Stimulated activated CD8-positive, alpha-beta memory T cell treated with anti-CD3 and anti-CD28 coated beads, Interleukin-7, amount 100 ng/mL, for 48 hours (primary cell): ENCODE results near the gene SLC35E2B.

ENCODE experiments used
- DNase-seq, 2 donors: peaks; one replicate each; pipeline ENCODE4 v3.0.0-alpha.2; 2020; ENCODE audit warnings: low read depth in 1 of 2; ENCODE audit errors: extremely low read depth in 1 of 2

SLC35E2B gene

DNA sequence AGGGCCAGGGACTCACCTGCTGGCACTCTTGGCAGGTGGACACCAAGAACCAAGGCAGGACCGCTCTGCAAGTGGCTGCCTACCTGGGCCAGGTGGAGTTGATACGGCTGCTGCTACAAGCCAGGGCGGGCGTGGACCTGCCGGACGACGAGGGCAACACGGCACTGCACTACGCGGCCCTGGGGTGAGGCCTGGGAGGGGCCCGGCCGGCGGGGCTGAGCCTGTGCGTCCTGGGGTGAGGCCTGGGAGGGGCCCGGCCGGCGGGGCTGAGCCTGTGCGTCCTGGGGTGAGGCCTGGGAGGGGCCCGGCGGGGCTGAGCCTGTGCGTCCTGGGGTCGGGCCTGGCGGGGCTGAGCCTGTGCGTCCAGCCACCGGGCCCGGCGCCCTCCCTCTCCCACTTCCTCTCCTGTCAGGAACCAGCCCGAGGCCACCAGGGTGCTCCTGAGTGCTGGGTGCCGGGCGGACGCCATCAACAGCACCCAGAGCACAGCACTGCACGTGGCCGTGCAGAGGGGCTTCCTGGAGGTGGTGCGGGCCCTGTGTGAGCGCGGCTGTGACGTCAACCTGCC is 65.2 kb downstream of the SLC35E2B start:
- no peak for DNase-seq

DNA sequence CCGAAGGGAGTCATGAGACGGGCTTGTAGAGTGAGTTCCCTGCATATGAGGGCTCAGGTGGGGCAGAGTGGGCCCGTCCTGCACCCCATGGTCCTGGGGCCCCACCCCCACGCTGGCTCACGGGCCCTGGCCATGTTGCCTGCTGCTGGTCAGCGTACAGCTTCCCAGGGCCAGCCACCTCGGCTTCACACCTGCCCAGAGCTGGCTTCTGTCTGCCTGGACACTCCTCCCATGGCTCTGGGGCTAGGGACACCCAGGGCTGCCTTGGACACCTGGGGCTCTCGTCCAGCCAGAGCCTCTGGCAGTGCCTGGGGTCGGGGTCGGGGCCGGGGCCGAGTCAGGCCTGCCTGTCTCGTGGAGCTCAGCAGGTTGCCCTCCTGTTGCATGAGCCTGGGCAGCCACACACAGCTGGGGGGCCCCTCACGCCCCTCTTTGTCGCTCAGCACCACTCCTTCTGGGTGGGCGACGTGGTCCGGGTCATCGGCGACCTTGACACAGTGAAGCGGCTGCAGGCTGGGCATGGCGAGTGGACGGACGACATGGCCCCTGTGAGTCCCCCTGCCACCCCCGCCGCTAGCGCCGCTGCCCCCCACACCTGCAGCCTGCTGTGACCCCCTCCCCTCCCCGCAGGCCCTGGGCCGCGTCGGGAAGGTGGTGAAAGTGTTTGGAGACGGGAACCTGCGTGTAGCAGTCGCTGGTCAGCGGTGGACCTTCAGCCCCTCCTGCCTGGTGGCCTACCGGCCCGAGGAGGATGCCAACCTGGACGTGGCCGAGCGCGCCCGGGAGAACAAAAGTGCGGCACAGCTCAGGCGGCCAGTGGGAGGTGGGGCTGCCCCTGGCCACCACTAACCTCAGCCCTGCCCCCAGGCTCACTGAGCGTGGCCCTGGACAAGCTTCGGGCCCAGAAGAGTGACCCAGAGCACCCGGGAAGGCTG is 66.1 kb downstream of the SLC35E2B start:
- DNase-seq = no peak

DNA sequence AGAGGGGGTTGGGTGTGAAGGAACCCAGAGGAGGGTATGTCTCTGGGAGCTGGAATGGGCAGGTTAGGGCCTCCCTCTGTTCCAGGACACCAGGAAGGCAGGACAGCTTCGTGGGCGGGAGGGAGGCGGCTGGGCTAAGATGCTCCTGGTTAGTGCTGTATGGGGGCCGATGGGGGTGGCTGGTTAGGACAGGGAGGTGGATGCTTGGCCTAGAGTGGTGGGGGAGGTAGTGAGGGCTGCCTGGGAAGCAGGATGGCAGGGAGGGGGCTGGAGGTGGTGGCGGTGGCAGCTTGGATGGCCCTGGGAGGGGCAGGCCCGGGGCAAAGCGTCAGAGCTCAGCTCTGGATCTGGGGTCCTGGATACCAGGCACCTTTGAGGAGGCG is 66.8 kb downstream of the SLC35E2B start:
- DNase-seq = no peak

DNA sequence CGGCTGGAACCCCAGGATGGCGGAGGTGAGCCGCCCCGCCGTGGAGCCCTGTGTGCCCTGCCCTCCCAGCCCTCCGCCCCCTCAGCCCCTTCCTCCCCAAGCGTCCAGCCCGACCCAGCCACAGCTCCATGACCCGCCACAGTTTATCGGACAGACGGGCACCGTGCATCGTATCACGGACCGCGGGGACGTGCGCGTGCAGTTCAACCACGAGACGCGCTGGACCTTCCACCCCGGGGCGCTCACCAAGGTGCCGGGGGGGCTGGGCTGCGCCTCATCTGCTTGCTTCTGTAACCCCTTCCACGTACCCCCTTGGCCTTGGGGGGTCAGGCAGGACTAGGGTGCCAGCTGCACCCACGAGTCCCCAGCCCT is 67.2 kb downstream of the SLC35E2B start:
- no peak for DNase-seq

DNA sequence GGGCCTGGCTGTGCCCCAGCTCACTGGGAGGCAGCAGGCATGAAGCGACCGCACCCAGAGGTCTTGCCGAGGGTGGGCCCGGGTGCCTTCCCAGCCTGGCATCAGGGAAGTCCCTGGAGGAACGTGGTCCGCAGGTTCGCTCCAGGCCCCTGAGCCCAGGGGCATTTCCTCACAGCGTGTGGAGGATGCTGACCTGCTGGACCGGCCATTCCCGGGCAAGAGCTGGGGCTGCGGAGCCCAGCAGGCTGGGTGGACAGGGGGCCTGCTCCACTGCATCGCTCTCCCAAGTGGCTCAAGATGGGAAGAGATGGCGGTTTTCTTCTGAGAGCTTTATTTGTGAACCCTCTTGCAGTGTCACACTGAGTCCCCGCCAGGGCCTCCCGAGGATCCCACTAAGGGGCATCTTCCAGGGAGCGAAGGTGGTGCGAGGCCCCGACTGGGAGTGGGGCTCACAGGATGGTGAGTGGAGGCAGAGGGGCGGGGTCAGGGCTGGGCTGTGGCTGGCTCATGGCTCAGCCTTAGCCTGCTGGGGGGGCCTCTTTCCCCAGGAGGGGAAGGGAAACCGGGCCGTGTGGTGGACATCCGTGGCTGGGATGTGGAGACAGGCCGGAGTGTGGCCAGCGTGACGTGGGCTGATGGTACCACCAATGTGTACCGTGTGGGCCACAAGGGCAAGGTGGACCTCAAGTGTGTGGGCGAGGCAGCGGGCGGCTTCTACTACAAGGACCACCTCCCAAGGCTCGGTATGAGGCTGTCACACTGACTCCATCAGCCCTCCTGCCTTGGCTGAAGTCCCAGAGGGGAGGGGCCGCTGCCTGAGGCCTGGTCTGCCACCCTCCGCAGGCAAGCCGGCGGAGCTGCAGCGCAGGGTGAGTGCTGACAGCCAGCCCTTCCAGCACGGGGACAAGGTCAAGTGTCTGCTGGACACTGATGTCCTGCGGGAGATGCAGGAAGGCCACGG is 67.9 kb downstream of the SLC35E2B start:
- DNase-seq = no peak

DNA sequence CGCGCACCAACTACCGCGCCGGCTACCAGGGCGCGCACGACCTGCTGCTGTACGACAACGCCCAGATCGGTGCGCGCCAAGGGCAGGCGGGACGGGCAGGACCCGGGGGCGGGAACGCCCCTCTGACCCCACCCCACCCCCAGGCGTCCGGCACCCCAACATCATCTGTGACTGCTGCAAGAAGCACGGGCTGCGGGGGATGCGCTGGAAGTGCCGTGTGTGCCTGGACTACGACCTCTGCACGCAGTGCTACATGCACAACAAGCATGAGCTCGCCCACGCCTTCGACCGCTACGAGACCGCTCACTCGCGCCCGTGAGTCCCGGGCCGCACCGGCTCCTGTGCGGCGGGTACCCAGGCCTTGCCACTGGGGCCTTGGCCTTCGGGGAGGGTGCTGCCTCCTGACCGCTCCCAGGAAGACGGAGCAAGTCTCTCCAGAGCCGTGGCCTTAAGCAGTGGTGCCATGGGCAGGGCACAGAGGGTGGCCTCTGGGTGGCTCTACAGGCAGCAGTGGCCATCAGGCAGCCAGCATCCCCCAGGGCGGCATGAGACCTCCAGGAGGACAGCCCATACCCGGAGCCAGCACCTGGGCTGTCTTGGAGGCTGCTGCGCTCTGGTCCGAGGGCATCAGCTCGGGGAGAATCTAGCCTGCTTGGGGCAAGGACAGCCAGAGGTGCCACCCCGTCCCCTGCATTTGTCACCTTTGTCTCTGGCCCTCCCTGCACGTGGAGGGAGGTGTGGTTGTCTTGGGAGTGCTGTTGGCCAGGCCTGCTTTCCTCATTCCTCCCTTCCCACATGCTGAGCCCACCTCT is 68.8 kb downstream of the SLC35E2B start:
- DNase-seq = no peak

DNA sequence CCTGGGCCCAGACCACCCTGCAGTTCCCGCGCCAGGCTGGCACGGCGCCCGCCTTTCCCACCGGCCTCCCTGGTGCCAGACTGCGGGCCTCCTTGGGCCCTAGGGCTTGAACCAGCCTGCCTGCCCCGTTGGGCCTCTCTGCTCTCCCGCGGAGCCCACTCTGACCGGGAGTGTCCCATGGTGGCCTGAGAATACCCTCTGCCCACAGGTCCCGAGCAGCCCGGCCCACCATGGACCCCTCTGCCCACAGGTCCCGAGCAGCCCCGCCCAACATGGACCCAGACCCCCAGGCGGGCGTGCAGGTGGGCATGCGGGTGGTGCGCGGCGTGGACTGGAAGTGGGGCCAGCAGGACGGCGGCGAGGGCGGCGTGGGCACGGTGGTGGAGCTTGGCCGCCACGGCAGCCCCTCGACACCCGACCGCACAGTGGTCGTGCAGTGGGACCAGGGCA is 69.4 kb downstream of the SLC35E2B start:
- no peak for DNase-seq

DNA sequence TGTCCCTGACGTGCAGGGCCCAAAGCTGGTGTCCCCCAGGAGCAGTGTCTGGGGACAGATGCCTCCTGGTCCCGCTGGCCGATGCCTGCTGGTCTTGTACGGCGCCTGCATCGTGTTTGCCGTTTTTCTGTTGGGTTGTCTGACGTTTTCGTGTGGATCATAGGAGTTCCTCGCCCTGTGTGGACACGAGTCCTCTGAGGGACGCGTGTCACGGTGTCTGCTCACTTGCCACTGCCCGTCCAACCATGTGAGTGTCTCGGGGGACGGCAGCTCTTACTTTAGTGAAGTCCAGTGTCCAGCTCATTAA is 69.9 kb downstream of the SLC35E2B start:
- DNase-seq = no peak

DNA sequence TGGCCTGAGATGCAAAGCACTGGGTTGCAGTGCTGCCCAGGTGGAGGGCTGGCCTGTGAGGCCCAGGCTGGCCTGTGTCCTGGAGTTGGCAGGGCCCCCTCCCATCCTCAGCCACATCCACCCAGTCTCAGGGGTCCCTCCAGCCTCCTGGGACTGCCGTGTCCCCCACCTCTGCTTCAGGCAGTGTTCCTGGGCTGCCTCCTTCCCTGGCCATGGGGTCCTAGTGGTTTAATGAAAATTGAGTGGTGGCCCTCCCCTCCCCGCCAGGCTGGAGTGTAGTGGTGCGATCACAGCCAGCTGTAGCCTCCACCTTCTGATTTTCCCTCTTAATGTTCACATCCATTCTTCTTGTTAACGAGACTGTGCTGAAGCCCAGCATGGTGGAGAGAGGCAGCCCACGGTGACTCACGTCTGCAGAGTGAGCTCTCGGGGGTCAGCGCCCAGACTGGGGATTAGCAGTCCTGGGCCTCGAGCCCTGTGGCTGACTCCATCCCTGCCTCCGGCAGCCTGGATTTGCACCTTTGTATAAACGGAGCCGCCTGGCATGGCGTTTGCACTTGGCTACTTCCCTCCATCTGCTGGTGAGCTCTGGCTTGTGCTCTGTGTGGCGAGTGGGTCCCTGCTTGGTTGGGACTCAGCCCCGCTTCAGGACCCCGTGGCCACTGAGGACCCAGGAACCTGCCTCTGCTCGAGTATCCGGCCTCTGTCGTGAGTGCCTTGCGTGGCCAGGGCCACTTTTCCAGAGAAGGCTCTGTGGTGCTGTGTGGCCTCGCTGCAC is 70.4 kb downstream of the SLC35E2B start:
- no peak for DNase-seq

DNA sequence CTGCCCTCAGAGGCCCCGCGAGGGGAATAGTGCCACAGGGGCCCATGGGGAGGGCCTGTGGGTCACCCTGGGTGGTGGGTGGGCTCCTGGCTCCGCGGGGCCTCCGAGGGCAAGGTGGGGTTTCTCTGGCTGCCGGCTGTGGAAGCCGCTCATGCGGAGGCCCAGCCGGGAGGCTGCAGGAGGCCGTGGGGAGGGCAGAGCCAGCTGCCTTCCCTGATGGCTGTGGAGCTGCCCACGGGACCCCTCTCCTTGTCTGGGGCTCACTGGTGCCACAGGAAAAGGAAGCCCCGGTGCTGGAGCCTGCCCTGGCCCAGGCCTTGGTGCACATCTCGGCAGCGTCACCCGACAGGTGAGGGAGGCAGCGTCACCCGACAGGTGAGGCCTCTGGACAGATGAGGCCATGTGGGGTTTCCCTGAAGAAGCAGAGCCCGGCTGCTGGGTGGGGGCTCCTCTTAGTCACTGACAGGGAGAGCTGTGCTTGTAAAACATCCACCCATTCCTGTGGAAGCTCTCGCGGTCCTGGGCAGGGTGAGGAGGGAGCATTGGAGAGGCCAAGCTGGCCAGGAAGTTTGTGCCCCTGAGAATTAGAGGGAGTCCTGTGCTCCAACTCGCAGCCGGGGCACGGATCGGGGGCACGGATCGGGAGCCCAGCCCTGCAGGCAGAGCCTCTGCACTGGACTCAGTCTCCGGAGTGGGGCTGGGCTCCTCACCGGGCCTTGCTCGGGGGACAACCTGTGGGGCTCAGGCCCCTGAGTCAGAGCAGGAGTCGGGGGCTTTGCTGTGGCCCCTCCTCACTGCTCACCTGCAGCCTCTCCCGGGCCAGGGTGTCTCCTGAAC is 71.2 kb downstream of the SLC35E2B start:
- DNase-seq = no peak

DNA sequence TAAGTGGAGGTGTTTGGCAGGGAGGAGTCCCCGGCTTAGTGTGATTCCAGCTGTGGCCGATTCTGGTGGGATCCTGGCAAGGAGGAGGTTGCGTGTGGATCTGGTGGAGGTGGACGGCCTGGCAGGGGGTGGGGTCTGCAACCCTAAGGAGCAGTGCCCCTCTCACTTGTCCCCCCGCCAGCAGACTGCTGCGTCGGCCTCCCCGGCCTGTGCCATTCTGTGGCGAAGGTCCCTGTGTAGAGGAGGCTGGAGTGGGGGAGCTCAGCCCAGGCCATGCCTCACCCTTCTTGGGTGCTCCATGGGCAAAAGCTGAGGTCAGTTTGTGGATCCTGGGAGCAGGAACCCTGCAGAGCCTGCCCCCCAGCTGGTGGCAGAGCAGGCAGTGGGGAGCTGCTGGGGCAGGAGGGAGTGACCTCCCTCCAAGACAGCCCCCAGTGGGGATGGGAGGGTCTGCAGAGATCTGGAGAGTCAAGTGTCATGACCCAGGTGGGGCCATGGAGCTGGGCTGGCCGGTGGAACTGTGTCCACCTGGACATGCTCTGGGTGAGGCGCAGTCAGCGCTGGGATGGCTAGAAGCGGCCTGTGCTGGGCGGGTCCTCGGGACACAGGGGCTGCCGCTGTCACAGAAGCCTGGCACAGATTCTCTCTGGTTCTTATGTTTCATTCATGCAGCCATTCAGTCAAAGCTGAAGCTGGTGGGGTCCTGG is 72.0 kb downstream of the SLC35E2B start:
- DNase-seq = no peak

DNA sequence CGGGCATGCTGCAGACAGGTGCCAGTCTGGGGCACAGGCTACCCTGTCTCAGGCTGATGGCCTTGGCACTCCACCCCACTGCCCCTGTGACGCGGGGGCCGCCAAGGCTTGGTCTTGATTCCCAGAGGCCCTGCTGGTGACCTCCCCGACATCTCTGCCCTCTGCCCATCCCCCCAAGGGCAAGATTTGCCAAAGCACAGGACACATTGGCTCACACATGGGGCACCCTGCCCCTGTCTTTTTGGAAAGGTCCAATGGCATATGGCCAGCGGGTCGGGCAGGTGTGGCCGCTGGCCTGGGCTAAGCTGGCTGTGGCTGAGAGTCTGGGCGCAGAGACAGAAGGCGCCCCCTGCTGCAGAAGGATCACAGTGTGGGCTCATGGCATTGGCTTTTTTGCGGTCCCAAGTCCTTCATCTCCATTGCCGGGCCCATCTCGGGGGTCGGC is 72.7 kb downstream of the SLC35E2B start:
- no peak for DNase-seq

DNA sequence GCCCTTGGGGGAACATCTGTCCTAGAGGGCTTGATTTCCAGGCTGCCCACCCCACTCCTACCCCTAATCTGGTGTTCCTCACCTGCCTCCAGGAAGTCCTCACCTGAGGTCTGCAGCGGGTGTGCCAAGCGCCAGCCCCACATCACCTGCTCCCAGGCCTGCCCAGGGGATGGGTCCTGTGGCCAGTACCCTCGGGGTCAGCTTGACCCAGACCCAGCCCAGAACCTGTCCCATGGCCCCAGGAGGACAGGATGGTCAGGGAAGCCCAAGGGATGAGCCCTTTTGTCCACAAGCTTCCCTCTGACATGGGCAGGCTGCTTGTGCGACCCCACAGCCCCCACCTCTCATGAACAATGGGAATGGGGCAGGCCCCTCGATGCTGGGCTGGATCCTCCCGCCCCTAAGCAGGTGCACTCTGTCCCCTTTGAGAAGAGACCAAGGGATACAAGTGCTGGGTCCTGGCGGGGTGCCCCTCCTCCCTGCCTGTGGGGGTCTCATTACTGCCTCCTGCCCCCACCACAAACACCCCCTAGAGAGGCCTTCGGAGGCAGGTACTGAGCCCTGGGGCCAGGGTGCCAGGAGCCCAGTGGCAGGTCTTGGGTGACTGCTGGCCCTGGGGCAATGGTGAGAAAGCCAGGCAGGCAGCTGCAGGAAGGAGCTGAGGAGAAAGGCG is 74.1 kb downstream of the SLC35E2B start:
- no peak for DNase-seq

DNA sequence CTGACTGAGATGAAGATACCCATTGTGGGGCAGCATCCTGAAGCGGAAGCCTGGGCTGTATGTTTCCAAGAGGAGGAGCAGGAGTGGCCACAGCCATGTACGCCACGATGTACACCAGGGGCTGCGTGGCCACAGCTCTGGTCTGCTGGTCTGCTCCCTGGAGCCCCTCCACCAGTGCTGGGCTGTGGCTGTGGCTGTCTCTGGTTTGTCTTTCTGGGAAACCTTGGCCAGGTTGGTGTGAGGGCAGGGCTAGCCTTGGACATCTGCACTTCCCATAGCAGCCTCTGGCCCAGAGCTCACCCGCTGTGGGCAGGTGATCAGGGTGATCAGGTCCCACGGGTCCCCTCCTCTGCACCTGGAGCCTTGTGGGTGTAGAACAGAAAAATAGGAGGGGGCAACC is 74.7 kb downstream of the SLC35E2B start:
- no peak for DNase-seq

DNA sequence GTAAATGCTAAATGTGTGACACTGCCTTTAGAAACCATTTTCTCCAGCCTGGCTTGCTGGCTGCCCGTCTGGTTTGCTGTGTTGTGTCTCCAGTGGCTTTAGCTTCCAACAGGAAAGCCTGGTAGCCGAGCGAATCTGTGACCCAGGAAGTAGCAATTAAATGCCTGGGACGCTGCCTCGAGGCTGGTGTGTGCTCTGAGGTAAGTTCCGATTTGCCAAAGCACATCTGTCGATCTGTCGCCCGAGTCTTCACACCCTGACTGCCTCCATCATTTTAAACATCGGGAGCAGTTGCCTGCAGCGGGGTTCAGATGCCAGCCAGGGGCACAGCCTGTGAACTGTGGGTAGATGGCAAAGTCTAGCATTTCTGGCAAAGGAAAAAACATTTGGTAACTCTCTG is 75.1 kb downstream of the SLC35E2B start:
- DNase-seq = no peak

DNA sequence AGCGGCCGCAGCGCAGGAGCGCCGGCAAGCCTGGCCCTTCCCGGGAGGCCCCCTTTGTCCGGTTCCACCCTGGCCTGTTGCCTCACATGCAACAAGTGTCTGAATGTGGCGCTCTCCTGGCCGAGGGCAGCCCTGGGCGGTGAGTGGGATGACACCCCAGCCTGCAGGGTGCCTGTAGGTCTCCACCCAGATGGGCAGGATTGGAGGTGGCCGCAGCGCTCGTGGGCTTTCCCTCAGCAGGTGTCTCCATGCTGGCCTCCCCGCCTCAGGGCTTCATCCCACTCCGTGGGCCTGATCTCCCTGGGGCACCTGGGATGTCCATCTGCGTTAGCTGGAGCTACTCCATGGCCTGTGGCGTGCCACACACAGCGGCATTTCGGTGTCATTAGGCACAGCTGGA is 75.8 kb downstream of the SLC35E2B start:
- no peak for DNase-seq

DNA sequence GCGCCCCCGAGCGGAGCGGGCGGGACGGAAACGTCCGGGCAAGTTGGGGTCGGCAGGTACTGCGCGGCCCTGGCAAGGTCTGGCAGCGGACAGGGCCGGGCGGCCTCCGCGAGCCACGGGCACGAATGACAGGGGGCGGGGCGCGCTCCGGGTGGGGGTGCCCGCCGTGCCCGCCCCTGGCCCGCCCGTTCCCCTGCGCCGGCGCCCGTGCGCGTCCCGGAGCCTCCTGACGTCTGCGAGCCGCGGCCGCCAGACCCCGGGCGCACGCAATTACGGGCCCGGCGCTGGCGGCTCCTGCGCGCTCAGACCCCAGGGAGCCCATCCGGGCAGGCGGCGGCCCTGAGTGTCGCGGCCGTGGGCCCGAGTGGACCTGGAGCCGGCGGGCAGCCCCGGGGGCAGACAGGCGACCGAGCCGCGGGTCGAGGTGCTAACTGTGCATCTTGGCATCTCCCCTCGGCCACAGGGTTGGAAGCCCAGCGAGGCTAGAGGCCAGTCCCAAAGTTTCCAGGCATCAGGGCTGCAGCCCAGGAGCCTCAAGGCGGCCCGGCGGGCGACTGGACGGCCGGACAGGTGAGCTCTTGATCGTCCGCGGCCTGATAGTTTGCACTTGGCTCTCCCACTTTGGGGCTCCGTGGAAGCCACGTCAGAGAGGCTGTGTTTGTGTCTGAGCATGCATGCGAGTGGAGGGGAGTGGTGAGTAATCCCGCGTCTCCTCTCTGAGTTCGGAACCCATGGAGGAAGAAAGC is 76.4 kb downstream of the SLC35E2B start:
- no peak for DNase-seq
